H1 (cell line): Measurements from ENCODE around the gene RNF212B. TPM values are rescaled to one million over a fixed set of nuclear protein-coding genes. Genes with fewer than 3 reads are reported as not detected.

ENCODE experiments used
- CTCF ChIA-PET: fragments of 300-600 bp; sonication (Branson Sonifier 250); formaldehyde crosslinking; loops from one replicate; lab custom pipeline; 2021; ENCODE audit not compliant: partially characterized antibody; lab: Charles Lee
- POLR2A ChIA-PET: fragments of 300-600 bp; sonication (Branson Sonifier 250); formaldehyde crosslinking; loops from one replicate; lab custom pipeline; 2021; ENCODE audit warnings: inconsistent platforms; ENCODE audit not compliant: partially characterized antibody; lab: Charles Lee
- DNase-seq, 2 experiments: peaks; one replicate each; pipeline versions ENCODE4 v3.0.0 to v3.0.0-alpha.2; 2010 to 2022; ENCODE audit warnings: low spot score in 2 of 2, low read depth in 1 of 2, mixed read lengths in 1 of 2
- FAIRE-seq: peaks from 2 replicates; lab custom pipeline; 2011; peaks lifted over from hg19 to GRCh38; lab: Jason Lieb, UNC
- H2AFZ ChIP-seq: 2 replicates; pipeline ENCODE4 v1.8.1; 2012; ENCODE audit warnings: low read length, inconsistent platforms
- H2AK5ac ChIP-seq: 2 replicates; pipeline ENCODE4 v1.6.1; 2013; ENCODE audit warnings: low read depth, low read length
- H2BK120ac ChIP-seq: replicated peaks from 2 replicates; pipeline ENCODE3; 2013; ENCODE audit warnings: low read depth, low read length, inconsistent platforms
- H2BK12ac ChIP-seq: 2 replicates; pipeline ENCODE4 v1.6.1; 2013; ENCODE audit warnings: low read depth, low read length
- H2BK15ac ChIP-seq: 2 replicates; pipeline ENCODE4 v1.6.1; 2013; ENCODE audit warnings: low read length
- H2BK20ac ChIP-seq: 2 replicates; pipeline ENCODE4 v1.6.1; 2013; ENCODE audit warnings: low read length
- H2BK5ac ChIP-seq: 2 replicates; pipeline ENCODE4 v1.6.1; 2013; ENCODE audit warnings: low read depth, low read length
- H3K14ac ChIP-seq: 2 replicates; pipeline ENCODE4 v1.6.1; 2013; ENCODE audit warnings: inconsistent platforms; ENCODE audit not compliant: insufficient read length
- H3K18ac ChIP-seq: 2 replicates; pipeline ENCODE4 v1.6.1; 2013; ENCODE audit warnings: low read length; ENCODE audit errors: extremely low read depth
- H3K23ac ChIP-seq: 2 replicates; pipeline ENCODE4 v1.6.1; 2013; ENCODE audit warnings: inconsistent platforms; ENCODE audit not compliant: insufficient read length
- H3K23me2 ChIP-seq: 2 replicates; pipeline ENCODE4 v1.6.1; 2013; ENCODE audit warnings: low read depth, low read length
- H3K27ac ChIP-seq: 2 replicates; pipeline ENCODE4 v1.6.1; 2011; ENCODE audit warnings: low read depth, low read length, inconsistent platforms
- H3K27me3 ChIP-seq, 4 experiments: replicated peaks in 1 of 4; 1 replicate in 1 of 4; 2 replicates in 3 of 4; pipeline versions ENCODE4 v1.6.1 to v1.8.1; 2011 to 2013; ENCODE audit warnings: low read length in 3 of 4, mild to moderate bottlenecking in 3 of 4, inconsistent platforms in 2 of 4, mixed read lengths in 2 of 4, moderate library complexity in 1 of 4; ENCODE audit not compliant: control insufficient read depth in 3 of 4, insufficient read depth in 3 of 4; ENCODE audit errors: extremely low read depth in 1 of 4
- H3K36me3 ChIP-seq, 4 experiments: 2 replicates each; pipeline versions ENCODE4 v1.6.1 to v1.8.1; 2011 to 2013; ENCODE audit warnings: mild to moderate bottlenecking in 4 of 4, low read length in 3 of 4, moderate library complexity in 2 of 4, control low read depth in 1 of 4, inconsistent platforms in 1 of 4; ENCODE audit not compliant: insufficient read depth in 4 of 4, control insufficient read depth in 2 of 4
- H3K4ac ChIP-seq: replicated peaks from 2 replicates; pipeline ENCODE3; 2013; ENCODE audit warnings: low read length, low read depth, mixed read lengths, inconsistent platforms; ENCODE audit not compliant: insufficient read length
- H3K4me1 ChIP-seq, 4 experiments: replicated peaks in 1 of 4; 1 replicate in 1 of 4; 2 replicates in 3 of 4; pipeline versions ENCODE4 v1.6.1 to v1.8.1; 2011 to 2013; ENCODE audit warnings: low read length in 3 of 4, inconsistent platforms in 2 of 4, mixed read lengths in 1 of 4; ENCODE audit not compliant: insufficient read depth in 4 of 4, control insufficient read depth in 3 of 4
- H3K4me2 ChIP-seq, 2 experiments: 2 replicates each; pipeline versions ENCODE4 v1.6.1 to v1.8.1; 2011 to 2013; ENCODE audit warnings: low read depth in 2 of 2, low read length in 2 of 2, control low read depth in 1 of 2, inconsistent platforms in 1 of 2, mild to moderate bottlenecking in 1 of 2; ENCODE audit not compliant: insufficient read depth in 1 of 2
- H3K4me3 ChIP-seq, 4 experiments: fragments of 200-600, 300-600 bp in 1 of 4; sonication (generic), shearing (Covaris generic), sonication (Bioruptor Twin) in 1 of 4; 2 replicates each; pipeline versions ENCODE4 v1.5.1 to v1.8.1; 2011 to 2016; ENCODE audit warnings: low read length in 4 of 4, low read depth in 3 of 4, control low read depth in 2 of 4, inconsistent platforms in 2 of 4, mild to moderate bottlenecking in 2 of 4, mixed read lengths in 1 of 4, moderate library complexity in 1 of 4; ENCODE audit not compliant: insufficient read depth in 2 of 4; ENCODE audit errors: extremely low read depth in 1 of 4
- H3K56ac ChIP-seq: replicated peaks from 2 replicates; pipeline ENCODE3; 2013; ENCODE audit warnings: low read depth, mild to moderate bottlenecking, mixed read lengths, low read length, inconsistent platforms; ENCODE audit not compliant: insufficient read length
- H3K79me1 ChIP-seq: 2 replicates; pipeline ENCODE4 v1.6.1; 2013; ENCODE audit warnings: low read depth, low read length, control low read depth
- H3K79me2 ChIP-seq, 2 experiments: 2 replicates each; pipeline versions ENCODE4 v1.6.1 to v1.8.1; 2012 to 2013; ENCODE audit warnings: low read length in 2 of 2, mild to moderate bottlenecking in 2 of 2, inconsistent platforms in 1 of 2; ENCODE audit not compliant: insufficient read depth in 2 of 2, control insufficient read depth in 1 of 2
- H3K9ac ChIP-seq, 4 experiments: replicated peaks in 1 of 4; 1 replicate in 1 of 4; 2 replicates in 3 of 4; pipeline versions ENCODE4 v1.6.1 to v1.8.1; 2011 to 2013; ENCODE audit warnings: low read depth in 3 of 4, low read length in 3 of 4, control low read depth in 2 of 4, mild to moderate bottlenecking in 2 of 4, moderate library complexity in 2 of 4, inconsistent platforms in 1 of 4; ENCODE audit errors: extremely low read depth in 1 of 4
- H3K9me3 ChIP-seq, 2 experiments: 2 replicates each; pipeline versions ENCODE4 v1.6.1 to v1.8.1; 2012 to 2013; ENCODE audit warnings: mild to moderate bottlenecking in 2 of 2, moderate library complexity in 2 of 2, control low read depth in 1 of 2, inconsistent platforms in 1 of 2, low read depth in 1 of 2, low read length in 1 of 2, mixed read lengths in 1 of 2; ENCODE audit not compliant: insufficient read depth in 2 of 2
- H4K20me1 ChIP-seq, 2 experiments: replicated peaks in 1 of 2; 2 replicates each; pipeline versions ENCODE3 to v1.8.1; 2011 to 2013; ENCODE audit warnings: inconsistent platforms in 2 of 2, low read length in 2 of 2, mild to moderate bottlenecking in 1 of 2; ENCODE audit not compliant: insufficient read depth in 2 of 2, control insufficient read depth in 1 of 2
- H4K5ac ChIP-seq: 2 replicates; pipeline ENCODE4 v1.6.1; 2013; ENCODE audit warnings: low read length, low read depth, mixed read lengths, inconsistent platforms; ENCODE audit not compliant: insufficient read length
- H4K8ac ChIP-seq: 2 replicates; pipeline ENCODE4 v1.8.0; 2013; ENCODE audit warnings: mild to moderate bottlenecking, moderate library complexity, low read length, inconsistent platforms; ENCODE audit not compliant: insufficient read depth; ENCODE audit errors: extremely low read depth
- H4K91ac ChIP-seq: replicated peaks from 2 replicates; pipeline ENCODE3; 2013; ENCODE audit warnings: low read length, mixed read lengths, inconsistent platforms; ENCODE audit not compliant: insufficient read length
- CEBPB ChIP-seq: IDR thresholded peaks from 2 replicates; pipeline ENCODE4 v1.6.1; 2012; ENCODE audit warnings: low read depth, low read length
- CHD2 ChIP-seq: IDR thresholded peaks from 2 replicates; pipeline ENCODE4 v1.6.1; 2012; ENCODE audit warnings: low read length, improper control_type of control experiment
- CTBP2 ChIP-seq: IDR thresholded peaks from 2 replicates; pipeline ENCODE4 v1.7.0; 2011; ENCODE audit warnings: borderline replicate concordance, mild to moderate bottlenecking, moderate library complexity, mixed read lengths, low read length; ENCODE audit not compliant: insufficient read depth, insufficient read length
- EGR1 ChIP-seq: IDR thresholded peaks from 2 replicates; pipeline ENCODE4 v1.6.1; 2011; ENCODE audit warnings: low read depth, low read length, borderline replicate concordance
- GABPA ChIP-seq: IDR thresholded peaks from 2 replicates; pipeline ENCODE4 v1.6.1; 2011; ENCODE audit warnings: mild to moderate bottlenecking, low read length, moderate library complexity, borderline replicate concordance; ENCODE audit not compliant: insufficient read depth
- KDM4A ChIP-seq: IDR thresholded peaks from one replicate; pipeline ENCODE4 v1.7.1; 2012; ENCODE audit warnings: low read depth, mild to moderate bottlenecking, moderate library complexity, low read length, inconsistent platforms; ENCODE audit not compliant: severe bottlenecking
- MAFK ChIP-seq: IDR thresholded peaks from 2 replicates; pipeline ENCODE4 v1.6.1; 2012; ENCODE audit warnings: low read depth, mild to moderate bottlenecking, improper control_type of control experiment, low read length
- SIX5 ChIP-seq: IDR thresholded peaks from 2 replicates; pipeline ENCODE4 v1.6.1; 2011; ENCODE audit warnings: mild to moderate bottlenecking, low read depth, low read length
- TCF12 ChIP-seq: IDR thresholded peaks from 2 replicates; pipeline ENCODE4 v1.6.1; 2011; ENCODE audit warnings: low read depth, mild to moderate bottlenecking, low read length
- WGBS, 2 experiments: shearing (Covaris generic) in 1 of 2; methylation state at CpG; one replicate each; pipeline versions ENCODE4 v1.1.6 to v1.1.7; 2013 to 2015; ENCODE audit warnings: low lambda C conversion rate in 2 of 2, mixed read lengths in 2 of 2, inconsistent platforms in 1 of 2, low coverage in 1 of 2, missing lambda C conversion rate in 1 of 2; ENCODE audit not compliant: insufficient replicate concordance in 2 of 2, insufficient coverage in 1 of 2, insufficient read length in 1 of 2; ENCODE audit errors: extremely low coverage in 1 of 2, missing lambda C conversion rate in 1 of 2; 5-methylcytosine and 5-hydroxymethylcytosine counted together
- polyA plus RNA-seq, 7 experiments: library from polyadenylated mRNA; depleted of rRNA in 3 of 7; stranded (reverse) in 5 of 7; unstranded in 2 of 7; fragments of >200 nt in 5 of 7; fragments of 200-250 nt in 2 of 7; gene quantifications; 1 replicate in 5 of 7; 2 replicates in 1 of 7; 4 replicates in 1 of 7; pipeline versions ENCODE4 v1.2.1 to v1.2.3, GENCODE V29; 2011 to 2013; ENCODE audit warnings: missing spikeins in 2 of 7, mixed read lengths in 2 of 7
- total RNA-seq: library from RNA; stranded (reverse); fragmentation: NEBNext Ultra II Directional; extraction: Animal tissue kit (Norgen Biotek cat#: 25700); gene quantifications from 2 replicates; pipeline ENCODE4 v1.2.1, GENCODE V29; 2021

RNF212B gene
- total and polyA plus RNA-seq, 2 of the 8 experiments (the other 6 are each of a cell fraction or from before 2014, with no cell fraction given): 0.95 to 1.2 TPM

- Histone ChIP-seq H3K27ac (no peak overlapping the region), H4K91ac (no peak overlapping the region), H2BK120ac (no peak overlapping the region), H2AK5ac (no peak overlapping the region), H3K9ac (no peak overlapping the region), H4K20me1 (no peaks in the 10 kb centered on the region), H3K23ac (no peak overlapping the region), H2BK15ac (no peak overlapping the region), H3K56ac (no peak overlapping the region), H3K4me3 (no peak overlapping the region), H3K9me3 (no peaks in the 10 kb centered on the region), H2AFZ (no peak overlapping the region), H4K8ac (no peak overlapping the region), H3K4me2 (no peak overlapping the region), H3K14ac (no peak overlapping the region), H3K79me2 (no peaks in the 10 kb centered on the region), H3K18ac (no peak overlapping the region), H3K36me3 (no peaks in the 10 kb centered on the region), H2BK12ac (no peak overlapping the region), H2BK5ac (no peak overlapping the region), H2BK20ac (no peak overlapping the region), H3K4ac (no peak overlapping the region), H3K23me2 (no peaks in the 10 kb centered on the region; the same call in 1 of the 2 replicates), H4K5ac (no peak overlapping the region), H3K4me1 (peaks cover 0 to 6% (median 5%) of the 10 kb centered on the region in 4 experiments; a peak in 5 of 7 replicates), H3K79me1 (no peaks in the 10 kb centered on the region), H3K27me3 (no peaks in the 10 kb centered on the region)
- no peak for TF ChIP-seq SIX5
- TF ChIP-seq CEBPB: peak; percentile 95
- no peak for TF ChIP-seq EGR1
- TF ChIP-seq MAFK: no peak
- TF ChIP-seq CTBP2: no peak
- no peak for TF ChIP-seq TCF12
- no peak for TF ChIP-seq KDM4A
- TF ChIP-seq CHD2: no peak
- no peak for TF ChIP-seq GABPA
- DNase-seq: no peak
- CTCF ChIA-PET: no interaction called here
- FAIRE-seq: no peak
- POLR2A ChIA-PET: no interaction called here
- 93% methylated on average over 7 of the region's 7 CpGs; no CpG with 5 or more reads in 1 of the 2 experiments for WGBS, 2 experiments
Observed at GRCh38 chr14:23202001-23202400, 35.7 kb upstream of the RNF212B start.
